ENCODE measurements around the gene F7.
"Not testable (repeated sequence)": the region's sequence is repeated elsewhere in the genome, so short reads cannot be mapped to it uniquely, and the experiment has no call there.

The F7 gene

GRCh38 chr13:113076681-113077401 lies 28.8 kb upstream of the F7 start:
- no peak for DNase-seq (ENCODE audit: extremely low spot score)
- no peak for TF ChIP-seq ELF4 (IDR thresholded peaks at IDR 0.05)
- no peak for TF ChIP-seq CTBP1 (IDR thresholded peaks at IDR 0.05; ENCODE audit: borderline replicate concordance)
- TF ChIP-seq ARNT (IDR thresholded peaks at IDR 0.05), result no peak
- TF ChIP-seq FOXK2 (IDR thresholded peaks at IDR 0.05), result no peak
- no peak for TF ChIP-seq SUZ12 (IDR thresholded peaks at IDR 0.05)
- no peak for TF ChIP-seq TARDBP (IDR thresholded peaks at IDR 0.05)
- no peak for TF ChIP-seq L3MBTL2 (conservative IDR thresholded peaks at IDR 0.05)
- no peak for TF ChIP-seq FOXA1 (IDR thresholded peaks at IDR 0.05)
- TF ChIP-seq HDGF (IDR thresholded peaks at IDR 0.05; ENCODE audit: borderline replicate concordance), result no peak
- TF ChIP-seq BHLHE40 (IDR thresholded peaks at IDR 0.05; ENCODE audit: borderline replicate concordance), result no peak
- ChIA-PET POLR2A (no interaction called here), CTCF (interaction anchor here (0.7 kb wide), 1 partner anchor 36 kb away, joined by 3 read pairs; no protein-coding TSS in a partner anchor)

GRCh38 chr13:113077566-113077952 lies 28.0 kb upstream of the F7 start:
- POLR2A ChIA-PET, result no interaction called here
- DNase-seq (ENCODE audit: extremely low spot score), result no peak
- TF ChIP-seq ELF4 (IDR thresholded peaks at IDR 0.05), result no peak
- no peak for TF ChIP-seq HDGF (IDR thresholded peaks at IDR 0.05; ENCODE audit: borderline replicate concordance)
- TF ChIP-seq NFRKB (IDR thresholded peaks at IDR 0.05), result no peak
- no peak for TF ChIP-seq BHLHE40 (IDR thresholded peaks at IDR 0.05; ENCODE audit: borderline replicate concordance)
- TF ChIP-seq PKNOX1 (IDR thresholded peaks at IDR 0.05), result no peak
- TF ChIP-seq FOXA1 (IDR thresholded peaks at IDR 0.05), result no peak
- no peak for TF ChIP-seq L3MBTL2 (conservative IDR thresholded peaks at IDR 0.05)
- no peak for TF ChIP-seq TARDBP (IDR thresholded peaks at IDR 0.05)
- no peak for TF ChIP-seq SP1 (IDR thresholded peaks at IDR 0.05)
- CTCF ChIA-PET, result interaction anchor here (0.7 kb wide), 1 partner anchor 36 kb away, joined by 3 read pairs; no protein-coding TSS in a partner anchor

- DNase-seq (ENCODE audit: extremely low spot score), result no peak
- ChIA-PET POLR2A (no interaction called here), CTCF (no interaction called here)
- TF ChIP-seq ELF4 (IDR thresholded peaks at IDR 0.05) (no peak), TARDBP (IDR thresholded peaks at IDR 0.05) (no peak), SP1 (IDR thresholded peaks at IDR 0.05) (no peak), NFRKB (IDR thresholded peaks at IDR 0.05) (no peak), BHLHE40 (IDR thresholded peaks at IDR 0.05; ENCODE audit: borderline replicate concordance) (no peak)
Observed at GRCh38 chr13:113077953-113078901, 27.4 kb upstream of the F7 start.

- CTCF ChIA-PET, result no interaction called here
Observed at GRCh38 chr13:113078902-113079780, 26.4 kb upstream of the F7 start.

GRCh38 chr13:113079781-113080080 lies 25.9 kb upstream of the F7 start:
- CTCF ChIA-PET; DNase-seq (ENCODE audit: extremely low spot score); POLR2A ChIA-PET: not testable (repeated sequence)

More at GRCh38 chr13:113078902-113079780, 26.4 kb upstream of the F7 start:
- TF ChIP-seq SUZ12 (IDR thresholded peaks at IDR 0.05) (no peak), SP1 (IDR thresholded peaks at IDR 0.05) (no peak), ZNF384 (IDR thresholded peaks at IDR 0.05) (no peak), FOXK2 (IDR thresholded peaks at IDR 0.05) (no peak), CTBP1 (IDR thresholded peaks at IDR 0.05; ENCODE audit: borderline replicate concordance) (no peak), LEF1 (IDR thresholded peaks at IDR 0.05; ENCODE audit: borderline replicate concordance) (no peak), NFRKB (IDR thresholded peaks at IDR 0.05) (no peak), TARDBP (IDR thresholded peaks at IDR 0.05) (no peak), FOXM1 (IDR thresholded peaks at IDR 0.05; ENCODE audit: borderline replicate concordance) (no peak), HDGF (IDR thresholded peaks at IDR 0.05; ENCODE audit: borderline replicate concordance) (no peak), ARNT (IDR thresholded peaks at IDR 0.05) (no peak), FOXA1 (IDR thresholded peaks at IDR 0.05) (no peak), ELF4 (IDR thresholded peaks at IDR 0.05) (no peak), L3MBTL2 (conservative IDR thresholded peaks at IDR 0.05) (no peak)
- POLR2A ChIA-PET, result no interaction called here
- no peak for DNase-seq (ENCODE audit: extremely low spot score)

- ChIA-PET POLR2A (no interaction called here), CTCF (no interaction called here)
- no peak for DNase-seq (ENCODE audit: extremely low spot score)
- no peak for TF ChIP-seq FOXA1 (IDR thresholded peaks at IDR 0.05)
- TF ChIP-seq ELF4 (IDR thresholded peaks at IDR 0.05), result no peak
- no peak for TF ChIP-seq ARNT (IDR thresholded peaks at IDR 0.05)
- no peak for TF ChIP-seq FOXK2 (IDR thresholded peaks at IDR 0.05)
- no peak for TF ChIP-seq ZNF384 (IDR thresholded peaks at IDR 0.05)
- no peak for TF ChIP-seq NFRKB (IDR thresholded peaks at IDR 0.05)
- TF ChIP-seq FOXM1 (IDR thresholded peaks at IDR 0.05; ENCODE audit: borderline replicate concordance), result no peak
- no peak for TF ChIP-seq CTBP1 (IDR thresholded peaks at IDR 0.05; ENCODE audit: borderline replicate concordance)
- no peak for TF ChIP-seq PKNOX1 (IDR thresholded peaks at IDR 0.05)
- TF ChIP-seq SUZ12 (IDR thresholded peaks at IDR 0.05), result no peak
- no peak for TF ChIP-seq TARDBP (IDR thresholded peaks at IDR 0.05)
Observed at GRCh38 chr13:113080361-113080831, 25.2 kb upstream of the F7 start.

Measured in HEK293T (cell line).